Mesendoderm (in vitro differentiated cells): Measurements from ENCODE around the gene FARP2.
"Not testable (repeated sequence)": the region's sequence is repeated elsewhere in the genome, so short reads cannot be mapped to it uniquely, and the experiment has no call there.

Source experiments
- DNase-seq: peaks from one replicate; pipeline ENCODE4 v3.0.0; 2013
- H2AK5ac ChIP-seq: 2 replicates; pipeline ENCODE4 v1.6.1; 2013; ENCODE audit warnings: low read length, inconsistent platforms
- H2BK120ac ChIP-seq: 2 replicates; pipeline ENCODE4 v1.6.1; 2013; ENCODE audit warnings: low read depth, mild to moderate bottlenecking, low read length, moderate library complexity, mixed read lengths
- H2BK15ac ChIP-seq: replicated peaks from 2 replicates; pipeline ENCODE4 v1.6.1; 2013; ENCODE audit warnings: low read depth, mild to moderate bottlenecking, moderate library complexity
- H2BK5ac ChIP-seq: 2 replicates; pipeline ENCODE4 v1.6.1; 2013; ENCODE audit warnings: low read length, inconsistent platforms
- H3K18ac ChIP-seq: 2 replicates; pipeline ENCODE4 v1.6.1; 2013; ENCODE audit warnings: mild to moderate bottlenecking, low read length, mixed read lengths
- H3K23ac ChIP-seq: one replicate; pipeline ENCODE4 v1.6.1; 2013; ENCODE audit warnings: low read length
- H3K27ac ChIP-seq: 2 replicates; pipeline ENCODE4 v1.5.1; 2013; ENCODE audit warnings: low read depth, mild to moderate bottlenecking, inconsistent platforms, low read length, moderate library complexity
- H3K27me3 ChIP-seq: 2 replicates; pipeline ENCODE4 v1.6.1; 2013; ENCODE audit warnings: low read length, control low read depth, mild to moderate bottlenecking, inconsistent platforms; ENCODE audit not compliant: insufficient read depth, poor library complexity
- H3K36me3 ChIP-seq: 2 replicates; pipeline ENCODE4 v1.6.1; 2013; ENCODE audit warnings: low read length, inconsistent platforms; ENCODE audit not compliant: control insufficient read depth, insufficient read depth
- H3K4ac ChIP-seq: one replicate; pipeline ENCODE4 v1.6.1; 2013; ENCODE audit warnings: low read depth, mild to moderate bottlenecking, low read length, moderate library complexity
- H3K4me1 ChIP-seq: 2 replicates; pipeline ENCODE4 v1.6.1; 2013; ENCODE audit warnings: low read depth, low read length, inconsistent platforms; ENCODE audit not compliant: control insufficient read depth
- H3K4me2 ChIP-seq: 2 replicates; pipeline ENCODE4 v1.6.1; 2013; ENCODE audit warnings: low read length
- H3K4me3 ChIP-seq: 2 replicates; pipeline ENCODE4 v1.5.1; 2013; ENCODE audit warnings: mild to moderate bottlenecking, low read length
- H3K56ac ChIP-seq: one replicate; pipeline ENCODE4 v1.6.1; 2013; ENCODE audit warnings: low read length
- H3K79me1 ChIP-seq: 2 replicates; pipeline ENCODE4 v1.6.1; 2013; ENCODE audit warnings: low read length, inconsistent platforms
- H3K79me2 ChIP-seq: 2 replicates; pipeline ENCODE4 v1.6.1; 2013; ENCODE audit warnings: mild to moderate bottlenecking, low read length; ENCODE audit not compliant: control insufficient read depth, insufficient read depth
- H3K9ac ChIP-seq: 2 replicates; pipeline ENCODE4 v1.6.1; 2013; ENCODE audit warnings: low read length, inconsistent platforms
- H4K5ac ChIP-seq: one replicate; pipeline ENCODE4 v1.6.1; 2013; ENCODE audit warnings: low read length
- H4K8ac ChIP-seq: one replicate; pipeline ENCODE4 v1.6.1; 2013; ENCODE audit warnings: low read depth, mild to moderate bottlenecking, control low read depth, low read length, moderate library complexity
- WGBS: extraction: QIAGEN DNeasy Blood & Tissue Kit; methylation state at CpG from one replicate; pipeline ENCODE4 v1.1.7; 2013; ENCODE audit warnings: low lambda C conversion rate, missing lambda C conversion rate; ENCODE audit not compliant: insufficient coverage; ENCODE audit errors: extremely low coverage; 5-methylcytosine and 5-hydroxymethylcytosine counted together

The FARP2 gene

DNA sequence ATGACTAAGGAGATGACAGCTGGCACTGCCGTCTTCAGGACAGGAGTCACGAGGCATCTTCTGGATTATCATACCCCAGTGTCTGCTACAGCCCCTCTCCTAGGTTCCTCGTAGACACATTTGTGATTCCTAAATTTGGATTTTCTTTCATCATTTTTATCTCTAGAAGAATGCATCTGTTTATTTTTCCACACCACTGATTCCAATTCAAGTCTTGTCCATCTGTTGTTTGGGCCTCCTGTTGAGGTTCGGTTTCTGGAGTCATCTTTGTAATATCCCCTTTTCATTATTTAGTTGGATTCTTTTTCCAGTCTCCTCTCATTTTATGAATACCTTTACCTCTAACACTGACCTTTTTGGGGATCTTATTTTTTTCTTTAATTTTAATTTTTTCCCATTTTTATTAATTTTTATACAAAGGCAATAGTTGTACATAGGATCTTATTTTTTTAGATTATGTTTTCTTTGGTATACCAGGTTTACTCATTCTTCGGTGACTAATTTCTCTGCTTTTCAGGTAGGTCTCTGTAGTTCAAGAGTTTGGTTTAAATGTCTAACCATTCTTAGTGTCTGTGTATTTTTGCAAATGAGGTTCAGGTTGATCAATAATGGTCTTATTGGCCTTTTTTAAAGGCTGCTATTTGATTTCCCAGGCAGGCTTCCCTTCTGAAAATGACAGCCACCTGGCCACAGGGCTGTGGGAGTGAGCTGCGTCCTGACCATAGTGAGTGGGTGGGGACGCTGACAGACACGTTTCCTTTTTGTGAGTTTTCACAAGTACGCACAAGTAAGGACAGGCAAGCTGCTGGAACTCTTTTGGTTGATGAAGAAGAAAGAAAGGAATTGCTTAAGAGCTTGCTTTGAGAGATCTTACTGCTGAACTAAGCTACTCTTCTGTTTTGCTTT, 34.5 kb downstream of the FARP2 start:
- no peaks in the 10 kb centered on the region for H3K36me3 ChIP-seq
- no peaks in the 10 kb centered on the region for H3K79me2 ChIP-seq
- no peak overlapping the region for H2BK120ac ChIP-seq
- peaks cover 1% of the 10 kb centered on the region for H3K79me1 ChIP-seq
- H3K56ac ChIP-seq = no peak overlapping the region
- H3K27ac ChIP-seq = no peak overlapping the region
- no peak overlapping the region for H3K4ac ChIP-seq
- H3K4me2 ChIP-seq = no peak overlapping the region
- no peak overlapping the region for H3K18ac ChIP-seq
- H2BK15ac ChIP-seq = no peak overlapping the region
- WGBS = no CpG with 5 or more reads among the region's 9 CpGs
- H2BK5ac ChIP-seq = no peak overlapping the region
- no peak overlapping the region for H3K23ac ChIP-seq
- no peaks in the 10 kb centered on the region for H3K27me3 ChIP-seq
- H4K5ac ChIP-seq = no peak overlapping the region
- H3K9ac ChIP-seq = no peak overlapping the region
- H4K8ac ChIP-seq = no peak overlapping the region
- H3K4me1 ChIP-seq = no peaks in the 10 kb centered on the region
- no peak overlapping the region for H2AK5ac ChIP-seq
- no peak overlapping the region for H3K4me3 ChIP-seq
- no peak for DNase-seq

DNA sequence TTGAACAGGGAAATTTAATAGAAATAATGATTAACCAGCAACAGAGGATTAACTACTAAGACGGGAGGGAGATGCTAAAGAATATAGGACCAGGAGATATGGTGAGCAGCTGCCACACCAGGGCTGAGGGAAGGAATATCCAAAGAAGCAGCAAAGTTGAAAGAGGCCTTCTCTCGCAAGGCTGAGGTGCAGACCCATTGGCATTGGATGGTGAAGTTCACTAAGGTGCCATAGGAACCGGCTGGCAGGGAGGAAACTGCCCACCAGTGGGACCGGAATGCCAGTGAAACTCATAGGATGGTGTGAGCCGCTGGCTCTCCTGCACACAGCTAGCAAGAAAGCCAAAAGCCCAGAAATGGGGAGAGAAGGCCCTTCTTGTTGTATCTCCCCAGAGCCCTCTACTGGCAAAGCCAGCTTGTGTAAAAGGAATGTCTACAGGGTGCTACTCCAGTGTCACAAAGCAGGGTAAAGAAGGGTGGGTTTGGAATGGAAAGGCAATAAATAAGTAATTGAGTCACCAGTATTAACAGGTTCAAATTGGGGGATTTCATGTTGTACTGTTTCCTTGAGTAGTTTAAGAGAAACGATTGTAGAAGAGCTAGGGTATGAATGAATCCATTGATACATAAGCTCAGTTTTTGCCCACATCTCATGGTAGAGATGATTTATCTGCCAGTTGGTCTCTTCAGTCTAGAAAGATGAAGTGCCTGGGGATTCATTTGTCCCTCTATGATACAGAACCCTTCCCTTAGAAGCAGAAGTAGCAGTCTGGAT, 36.0 kb downstream of the FARP2 start:
- Histone ChIP-seq H2BK5ac (no peak overlapping the region), H3K79me2 (no peaks in the 10 kb centered on the region), H3K4ac (no peak overlapping the region), H3K79me1 (peaks cover 1% of the 10 kb centered on the region), H2BK15ac (no peak overlapping the region), H3K4me2 (no peak overlapping the region), H3K18ac (no peak overlapping the region), H2BK120ac (no peak overlapping the region), H4K5ac (no peak overlapping the region), H3K9ac (no peak overlapping the region), H3K23ac (no peak overlapping the region), H3K27me3 (no peaks in the 10 kb centered on the region), H2AK5ac (no peak overlapping the region), H3K4me3 (no peak overlapping the region), H3K56ac (no peak overlapping the region), H3K27ac (no peak overlapping the region), H3K4me1 (no peaks in the 10 kb centered on the region), H4K8ac (no peak overlapping the region), H3K36me3 (no peaks in the 10 kb centered on the region)
- no CpG with 5 or more reads among the region's 6 CpGs for WGBS
- peak; percentile 81 for DNase-seq

GRCh38 chr2:241392753-241393152, 36.7 kb downstream of the FARP2 start:
- not testable (repeated sequence) for H3K4me2 ChIP-seq, H3K36me3 ChIP-seq, H2BK5ac ChIP-seq, H3K4me3 ChIP-seq, H3K4me1 ChIP-seq, H4K8ac ChIP-seq, H2AK5ac ChIP-seq, H3K79me1 ChIP-seq, H3K56ac ChIP-seq, H3K27ac ChIP-seq, DNase-seq, H4K5ac ChIP-seq, H3K27me3 ChIP-seq, H3K4ac ChIP-seq, H3K23ac ChIP-seq, H2BK15ac ChIP-seq, H3K79me2 ChIP-seq, H2BK120ac ChIP-seq, H3K9ac ChIP-seq, H3K18ac ChIP-seq
- WGBS = no CpG with 5 or more reads among the region's 4 CpGs

DNA sequence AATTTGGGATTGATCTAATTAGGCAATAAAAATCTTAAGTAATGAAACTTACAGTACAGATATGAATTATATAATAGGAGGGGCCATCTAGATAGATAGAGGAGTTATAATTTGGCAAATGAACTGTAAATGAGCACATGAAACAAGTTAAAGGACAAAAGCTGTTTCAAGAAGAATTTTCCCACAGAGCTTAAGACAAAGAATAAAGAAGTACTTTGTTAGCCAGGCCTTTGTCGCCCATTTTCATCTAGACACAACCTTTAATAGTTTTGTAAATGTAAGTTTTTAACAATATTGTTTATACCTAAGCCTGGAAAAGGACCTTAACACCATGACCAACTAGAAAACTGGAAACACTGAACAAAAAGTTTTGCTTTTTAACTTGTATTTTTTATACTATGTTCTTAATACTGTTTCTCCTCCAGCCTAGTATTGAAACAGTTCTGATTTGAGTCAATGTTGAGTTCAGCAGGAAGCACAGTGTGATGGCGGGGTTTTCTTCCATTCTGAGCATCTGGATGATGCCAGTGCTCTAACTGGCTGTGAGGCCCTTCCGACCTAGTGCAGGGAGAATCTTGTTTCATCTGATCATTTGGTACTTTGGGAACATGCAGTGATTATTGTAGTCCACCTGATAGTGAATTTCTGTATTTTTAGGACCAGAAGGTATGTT, 37.6 kb downstream of the FARP2 start:
- Histone ChIP-seq H3K4me2 (no peak overlapping the region), H2AK5ac (no peak overlapping the region), H2BK5ac (no peak overlapping the region), H2BK15ac (no peak overlapping the region), H3K27me3 (no peaks in the 10 kb centered on the region), H3K79me1 (peaks cover 1% of the 10 kb centered on the region), H3K18ac (no peak overlapping the region), H3K23ac (no peak overlapping the region), H3K4me1 (no peaks in the 10 kb centered on the region), H3K56ac (no peak overlapping the region), H3K27ac (no peak overlapping the region), H4K5ac (no peak overlapping the region), H3K4me3 (no peak overlapping the region), H3K9ac (no peak overlapping the region), H3K4ac (no peak overlapping the region), H4K8ac (no peak overlapping the region), H3K79me2 (no peaks in the 10 kb centered on the region), H3K36me3 (no peaks in the 10 kb centered on the region), H2BK120ac (no peak overlapping the region)
- no CpG with 5 or more reads among the region's 3 CpGs for WGBS
- no peak for DNase-seq

GRCh38 chr2:241396809-241397208, 40.7 kb downstream of the FARP2 start:
- not testable (repeated sequence) for H4K8ac ChIP-seq, H3K9ac ChIP-seq, H2BK120ac ChIP-seq, H2AK5ac ChIP-seq, H3K23ac ChIP-seq, H3K4me2 ChIP-seq, H3K27me3 ChIP-seq, H2BK15ac ChIP-seq, H4K5ac ChIP-seq, DNase-seq, H2BK5ac ChIP-seq, H3K4ac ChIP-seq, H3K79me1 ChIP-seq, H3K56ac ChIP-seq, H3K79me2 ChIP-seq, H3K4me3 ChIP-seq, H3K36me3 ChIP-seq, H3K27ac ChIP-seq, H3K4me1 ChIP-seq, H3K18ac ChIP-seq
- no CpG with 5 or more reads among the region's 6 CpGs for WGBS
